ENCODE results near the gene AVL9. TPM values are rescaled to one million over a fixed set of nuclear protein-coding genes. Genes with fewer than 3 reads are reported as not detected.
A peak's percentile ranks its signal among the peaks of the same experiment; 100 is the strongest.
"Not testable (repeated sequence)": the region's sequence is repeated elsewhere in the genome, so short reads cannot be mapped to it uniquely, and the experiment has no call there.

The AVL9 gene
- total RNA-seq, 4 donors from 2014 or later = 15.2 to 29.3 (median 18.1) TPM

DNA sequence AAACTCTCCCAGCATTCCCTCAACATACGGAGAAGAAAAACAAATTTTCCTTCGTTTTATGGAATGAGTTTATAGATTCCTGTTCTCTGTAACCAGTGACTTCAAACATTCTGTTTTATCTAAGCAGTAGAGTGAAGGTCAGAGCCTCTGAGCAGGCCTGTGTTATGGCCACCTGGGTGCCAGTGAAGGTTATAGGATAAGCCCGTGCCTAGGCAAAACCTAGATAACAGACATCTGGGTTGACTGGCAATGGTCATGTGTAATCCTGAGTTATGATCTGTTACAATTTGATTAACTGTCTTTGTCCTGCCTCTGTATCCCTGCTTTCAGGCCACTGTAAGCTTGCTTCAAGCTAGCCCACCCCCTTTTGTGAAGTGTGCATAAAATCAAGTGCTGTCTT lies 13.4 kb upstream of the AVL9 start:
- DNase-seq (ENCODE audit: low spot score in 2 of 2) = no peak
- TF ChIP-seq, protein P1, sequence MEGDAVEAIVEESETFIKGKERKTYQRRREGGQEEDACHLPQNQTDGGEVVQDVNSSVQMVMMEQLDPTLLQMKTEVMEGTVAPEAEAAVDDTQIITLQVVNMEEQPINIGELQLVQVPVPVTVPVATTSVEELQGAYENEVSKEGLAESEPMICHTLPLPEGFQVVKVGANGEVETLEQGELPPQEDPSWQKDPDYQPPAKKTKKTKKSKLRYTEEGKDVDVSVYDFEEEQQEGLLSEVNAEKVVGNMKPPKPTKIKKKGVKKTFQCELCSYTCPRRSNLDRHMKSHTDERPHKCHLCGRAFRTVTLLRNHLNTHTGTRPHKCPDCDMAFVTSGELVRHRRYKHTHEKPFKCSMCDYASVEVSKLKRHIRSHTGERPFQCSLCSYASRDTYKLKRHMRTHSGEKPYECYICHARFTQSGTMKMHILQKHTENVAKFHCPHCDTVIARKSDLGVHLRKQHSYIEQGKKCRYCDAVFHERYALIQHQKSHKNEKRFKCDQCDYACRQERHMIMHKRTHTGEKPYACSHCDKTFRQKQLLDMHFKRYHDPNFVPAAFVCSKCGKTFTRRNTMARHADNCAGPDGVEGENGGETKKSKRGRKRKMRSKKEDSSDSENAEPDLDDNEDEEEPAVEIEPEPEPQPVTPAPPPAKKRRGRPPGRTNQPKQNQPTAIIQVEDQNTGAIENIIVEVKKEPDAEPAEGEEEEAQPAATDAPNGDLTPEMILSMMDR (IDR thresholded peaks at IDR 0.05) = no peak
- no peak for TF ChIP-seq POLR2A (IDR thresholded peaks at IDR 0.05)
- 68 to 69% methylated on average over 3 of the region's 3 CpGs for WGBS, 2 donors
- intact Hi-C loops (cut with DNase I; ENCODE audit: low total_unique reads) = no loop called here
- H3K4me3 ChIP-seq (ENCODE audit: low read depth, poor library complexity, severe bottlenecking) = no peak overlapping the region

DNA sequence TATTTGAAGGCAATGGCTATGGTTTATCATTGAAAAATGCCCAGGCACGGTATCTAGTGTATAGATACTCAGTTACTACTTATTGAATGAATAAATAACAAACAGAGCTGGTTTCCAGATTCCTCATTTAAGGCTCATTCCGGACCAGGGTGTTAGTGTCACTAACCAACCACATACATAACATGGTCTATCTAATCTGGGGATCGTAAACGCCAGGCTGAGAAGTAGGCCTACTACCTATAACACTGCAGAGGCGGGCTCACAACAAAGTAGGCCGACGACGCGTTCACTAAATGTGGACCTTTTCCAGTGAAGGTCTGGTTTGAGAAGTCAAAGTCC lies 5.5 kb upstream of the AVL9 start:
- TF ChIP-seq, protein P1 (IDR thresholded peaks at IDR 0.05) = no peak
- no peak for TF ChIP-seq POLR2A (IDR thresholded peaks at IDR 0.05)
- no peak for DNase-seq (ENCODE audit: low spot score in 2 of 2)
- peak overlapping the region; percentile 76 for H3K4me3 ChIP-seq (ENCODE audit: low read depth, poor library complexity, severe bottlenecking)
- WGBS, 2 donors = 1 to 3% methylated on average over 9 of the region's 9 CpGs
- intact Hi-C loops (cut with DNase I; ENCODE audit: low total_unique reads) = no loop called here

DNA sequence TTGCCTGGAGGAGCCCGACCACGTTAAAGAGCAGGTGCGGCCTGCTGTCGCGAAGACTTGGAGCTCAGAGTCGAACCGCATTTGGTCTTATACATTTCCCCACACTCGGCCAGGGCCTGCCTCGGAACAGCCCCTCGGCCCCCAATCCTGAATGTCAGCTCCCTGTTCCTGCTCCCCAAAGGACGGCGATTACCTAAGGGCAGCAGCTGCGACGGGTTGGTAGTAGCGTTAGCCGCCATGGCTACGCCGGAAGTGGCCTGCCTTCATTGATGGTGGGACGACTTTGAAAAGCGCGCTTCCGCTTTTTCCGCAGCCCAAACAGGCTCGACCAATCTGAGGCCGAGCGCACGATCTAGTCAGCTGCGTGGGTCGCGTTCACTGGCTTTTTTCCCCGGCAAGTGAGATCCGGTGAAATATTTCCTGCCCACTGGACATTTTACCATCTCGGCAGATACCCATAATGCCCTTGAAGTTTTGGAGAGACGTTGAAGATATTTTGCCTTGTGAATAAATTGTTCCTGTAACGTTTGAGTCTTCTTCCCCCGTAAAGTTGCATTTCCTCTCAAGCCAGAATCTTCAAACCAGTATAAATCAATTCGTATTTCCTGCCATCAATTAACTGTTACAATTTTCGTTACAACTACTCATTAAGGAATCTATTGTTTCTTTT lies 5.0 kb upstream of the AVL9 start, which contains the start of gene LSM5:
Gene LSM5 (minus strand): TSS at position 254 of the 670 bp plus-strand sequence. CDS start 15 bp downstream, at position 239.
- 0 to 1% methylated on average over 37 to 38 of the region's 38 CpGs for WGBS, 2 donors
- TF ChIP-seq, protein P1 (IDR thresholded peaks at IDR 0.05) = no peak
- TF ChIP-seq POLR2A (IDR thresholded peaks at IDR 0.05) = no peak
- DNase-seq (ENCODE audit: low spot score in 2 of 2) = peak; percentile 90 to 97
- H3K4me3 ChIP-seq (ENCODE audit: low read depth, poor library complexity, severe bottlenecking) = peak within 1 kb of the TSS; percentile 76
- intact Hi-C loops (cut with DNase I; ENCODE audit: low total_unique reads) = no loop called here

DNA sequence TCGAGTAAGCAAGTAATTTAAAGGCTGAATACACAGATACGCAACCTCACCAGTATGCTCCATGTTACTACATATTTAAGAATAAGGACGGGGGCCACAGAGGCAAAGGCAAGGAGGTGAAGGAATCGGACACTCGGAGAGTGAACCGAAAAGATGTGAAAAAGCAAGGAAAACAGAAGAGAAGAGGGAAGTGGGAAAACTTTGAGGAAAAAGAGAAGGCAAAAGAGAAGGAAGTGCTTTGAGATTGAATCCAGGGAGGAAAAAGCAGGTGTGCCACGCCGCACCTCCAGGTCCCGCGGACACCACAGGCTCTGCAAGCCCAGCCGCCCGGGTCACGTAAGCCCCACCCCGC lies 367 bp upstream of the AVL9 start:
- intact Hi-C loops (cut with DNase I; ENCODE audit: low total_unique reads) = no loop called here
- WGBS, 2 donors = 0% methylated on average over 14 of the region's 14 CpGs
- peak overlapping the region; percentile 53 for H3K4me3 ChIP-seq (ENCODE audit: low read depth, poor library complexity, severe bottlenecking)
- no peak for DNase-seq (ENCODE audit: low spot score in 2 of 2)
- TF ChIP-seq, protein P1 (IDR thresholded peaks at IDR 0.05) = no peak
- TF ChIP-seq POLR2A (IDR thresholded peaks at IDR 0.05) = no peak

DNA sequence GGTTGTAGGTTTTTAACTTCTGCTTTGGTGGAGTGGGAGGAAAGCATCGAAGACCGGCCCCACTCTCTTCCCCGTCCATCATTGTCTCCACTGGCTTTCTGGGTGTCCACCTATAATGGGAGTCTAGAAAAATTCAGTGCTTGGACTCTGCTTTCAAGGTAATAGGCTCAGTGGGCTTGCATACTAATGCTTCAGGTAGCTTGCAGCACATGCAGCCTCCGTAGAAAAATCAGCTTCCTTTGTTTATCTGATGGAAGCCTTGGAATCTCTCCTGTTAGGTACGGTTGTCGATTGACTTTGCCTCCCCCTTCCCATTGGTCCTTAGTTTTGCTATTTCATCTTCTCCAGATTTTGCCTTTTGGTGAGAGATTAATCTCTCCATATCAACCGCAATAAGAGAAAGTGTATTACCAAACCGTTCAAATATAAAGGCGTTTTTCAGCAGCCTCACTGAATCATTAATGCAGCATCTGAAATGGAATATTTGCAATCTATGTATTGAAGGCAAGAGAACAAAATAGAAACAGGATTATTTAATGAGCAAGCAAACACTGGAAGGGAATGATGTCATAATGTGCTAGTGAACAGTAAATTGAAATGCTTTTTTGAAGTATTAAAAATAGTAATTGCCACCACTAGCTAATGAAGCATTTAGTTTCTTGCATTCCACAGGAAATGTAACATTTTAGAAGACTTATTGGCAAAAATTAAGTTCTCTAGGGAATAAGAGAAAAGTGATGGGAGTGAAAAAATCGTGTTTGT lies 944 bp downstream of the AVL9 start:
- no peak for TF ChIP-seq POLR2A (IDR thresholded peaks at IDR 0.05)
- TF ChIP-seq, protein P1 (IDR thresholded peaks at IDR 0.05) = no peak
- intact Hi-C loops (cut with DNase I; ENCODE audit: low total_unique reads) = no loop called here
- no peak for DNase-seq (ENCODE audit: low spot score in 2 of 2)
- WGBS, 2 donors = 3 to 4% methylated on average over 10 of the region's 10 CpGs
- H3K4me3 ChIP-seq (ENCODE audit: low read depth, poor library complexity, severe bottlenecking) = peak overlapping the region; percentile 94

DNA sequence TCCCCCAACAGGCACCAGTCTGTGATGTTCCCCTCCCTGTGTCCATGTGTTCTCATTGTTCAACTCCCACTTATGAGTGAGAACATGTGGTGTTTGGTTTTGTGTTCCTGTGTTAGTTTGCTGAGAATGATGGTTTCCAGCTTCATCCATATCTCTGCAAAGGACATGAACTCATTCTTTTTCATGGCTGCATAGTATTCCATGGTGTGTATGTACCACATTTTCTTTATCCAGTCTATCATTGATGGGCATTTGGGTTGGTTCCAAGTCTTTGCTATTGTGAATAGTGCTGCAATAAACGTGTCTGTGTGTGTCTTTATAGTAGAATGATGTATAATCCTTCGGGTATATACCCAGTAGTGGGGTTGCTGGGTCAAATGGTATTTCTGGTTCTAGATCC lies 4.5 kb downstream of the AVL9 start:
- 84 to 94% methylated on average over 2 of the region's 2 CpGs for WGBS, 2 donors
- H3K4me3 ChIP-seq (ENCODE audit: low read depth, poor library complexity, severe bottlenecking); DNase-seq (ENCODE audit: low spot score in 2 of 2); intact Hi-C loops (cut with DNase I; ENCODE audit: low total_unique reads): not testable (repeated sequence)

DNA sequence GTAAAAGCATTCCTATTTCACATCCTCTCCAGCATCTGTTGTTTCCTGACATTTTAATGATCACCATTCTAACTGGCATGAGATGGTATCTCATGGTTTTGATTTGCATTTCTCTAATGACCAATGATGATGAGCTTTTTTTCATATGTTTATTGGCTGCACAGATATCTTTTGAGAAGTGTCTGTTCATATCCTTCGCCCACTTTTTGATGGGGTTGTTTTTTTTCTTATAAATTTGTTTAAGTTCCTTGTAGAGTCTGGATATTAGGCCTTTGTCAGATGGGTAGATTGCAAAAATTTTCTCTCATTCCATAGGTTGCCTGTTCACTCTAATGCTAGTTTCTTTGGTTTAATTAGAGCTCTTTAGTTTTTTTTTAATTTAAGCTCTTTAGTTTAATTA lies 4.9 kb downstream of the AVL9 start:
- 94 to 100% methylated on average over 1 of the region's 1 CpG for WGBS, 2 donors
- H3K4me3 ChIP-seq (ENCODE audit: low read depth, poor library complexity, severe bottlenecking); intact Hi-C loops (cut with DNase I; ENCODE audit: low total_unique reads); DNase-seq (ENCODE audit: low spot score in 2 of 2): not testable (repeated sequence)

Data from lower leg skin (tissue), 4 donors.